GM10248 (cell line): ENCODE data around the gene GDPD3.

ENCODE experiments used
- CTCF ChIA-PET: fragments of 300-600 bp; sonication (Branson Sonifier 250); formaldehyde crosslinking; extraction: SDS; loops from one replicate; lab custom pipeline; 2021; ENCODE audit warnings: antibody characterized with exemption; lab: Yijun Ruan, JAX
- POLR2A ChIA-PET: fragments of 350-650 bp; sonication (Branson Sonifier 250); formaldehyde crosslinking; extraction: SDS; loops from one replicate; lab custom pipeline; 2020; ENCODE audit warnings: antibody characterized with exemption; lab: Yijun Ruan, JAX
- DNase-seq: peaks from one replicate; pipeline ENCODE4 v3.0.0; 2012; ENCODE audit errors: extremely low spot score
- TF ChIP-seq, protein P1 (sequence below): IDR thresholded peaks from 2 replicates; pipeline ENCODE4 v1.5.1; 2012; ENCODE audit warnings: mild to moderate bottlenecking, low read depth; ENCODE audit errors: extremely low read depth, missing control alignments, control extremely low read depth

The GDPD3 gene

DNA sequence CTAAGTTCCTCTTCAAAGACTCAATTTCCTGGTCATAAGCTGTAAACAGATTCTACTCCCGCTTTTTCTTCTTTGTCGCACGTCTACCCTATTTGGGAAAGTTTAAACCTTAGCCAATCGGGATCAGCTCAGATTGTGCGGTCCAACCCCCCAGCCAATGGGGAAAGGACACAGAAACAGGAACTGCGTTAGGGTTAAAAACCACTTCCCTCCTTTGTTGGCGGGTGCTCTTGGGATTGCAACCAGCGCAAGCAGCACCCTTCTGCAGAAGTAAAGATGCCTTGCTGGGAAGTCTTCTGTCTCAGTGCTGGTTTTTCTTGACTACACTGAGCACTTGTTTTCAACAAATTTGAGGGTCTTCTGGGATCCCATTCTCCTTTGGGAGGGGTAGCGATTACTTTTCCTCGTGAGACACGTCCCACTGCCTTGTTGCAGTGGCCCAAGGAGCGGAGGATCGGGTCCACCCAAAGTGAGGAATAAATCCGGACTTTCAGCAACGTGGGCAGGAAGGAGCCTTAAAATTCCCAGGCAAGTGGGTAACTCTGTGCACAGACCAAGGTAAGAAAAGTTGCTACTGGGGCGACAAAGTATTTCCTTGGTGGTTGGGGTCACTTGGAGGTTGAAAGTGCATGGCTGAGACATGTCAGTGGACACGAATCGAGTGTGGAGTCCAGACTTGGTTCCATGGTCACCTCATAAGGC, 16.3 kb downstream of the GDPD3 start:
- TF ChIP-seq, protein P1, sequence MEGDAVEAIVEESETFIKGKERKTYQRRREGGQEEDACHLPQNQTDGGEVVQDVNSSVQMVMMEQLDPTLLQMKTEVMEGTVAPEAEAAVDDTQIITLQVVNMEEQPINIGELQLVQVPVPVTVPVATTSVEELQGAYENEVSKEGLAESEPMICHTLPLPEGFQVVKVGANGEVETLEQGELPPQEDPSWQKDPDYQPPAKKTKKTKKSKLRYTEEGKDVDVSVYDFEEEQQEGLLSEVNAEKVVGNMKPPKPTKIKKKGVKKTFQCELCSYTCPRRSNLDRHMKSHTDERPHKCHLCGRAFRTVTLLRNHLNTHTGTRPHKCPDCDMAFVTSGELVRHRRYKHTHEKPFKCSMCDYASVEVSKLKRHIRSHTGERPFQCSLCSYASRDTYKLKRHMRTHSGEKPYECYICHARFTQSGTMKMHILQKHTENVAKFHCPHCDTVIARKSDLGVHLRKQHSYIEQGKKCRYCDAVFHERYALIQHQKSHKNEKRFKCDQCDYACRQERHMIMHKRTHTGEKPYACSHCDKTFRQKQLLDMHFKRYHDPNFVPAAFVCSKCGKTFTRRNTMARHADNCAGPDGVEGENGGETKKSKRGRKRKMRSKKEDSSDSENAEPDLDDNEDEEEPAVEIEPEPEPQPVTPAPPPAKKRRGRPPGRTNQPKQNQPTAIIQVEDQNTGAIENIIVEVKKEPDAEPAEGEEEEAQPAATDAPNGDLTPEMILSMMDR: no peak
- POLR2A ChIA-PET: no interaction called here
- DNase-seq: no peak
- CTCF ChIA-PET: interaction anchor here (0.9 kb wide), 1 partner anchor 15 kb away, joined by 3 read pairs; no protein-coding TSS in a partner anchor

DNA sequence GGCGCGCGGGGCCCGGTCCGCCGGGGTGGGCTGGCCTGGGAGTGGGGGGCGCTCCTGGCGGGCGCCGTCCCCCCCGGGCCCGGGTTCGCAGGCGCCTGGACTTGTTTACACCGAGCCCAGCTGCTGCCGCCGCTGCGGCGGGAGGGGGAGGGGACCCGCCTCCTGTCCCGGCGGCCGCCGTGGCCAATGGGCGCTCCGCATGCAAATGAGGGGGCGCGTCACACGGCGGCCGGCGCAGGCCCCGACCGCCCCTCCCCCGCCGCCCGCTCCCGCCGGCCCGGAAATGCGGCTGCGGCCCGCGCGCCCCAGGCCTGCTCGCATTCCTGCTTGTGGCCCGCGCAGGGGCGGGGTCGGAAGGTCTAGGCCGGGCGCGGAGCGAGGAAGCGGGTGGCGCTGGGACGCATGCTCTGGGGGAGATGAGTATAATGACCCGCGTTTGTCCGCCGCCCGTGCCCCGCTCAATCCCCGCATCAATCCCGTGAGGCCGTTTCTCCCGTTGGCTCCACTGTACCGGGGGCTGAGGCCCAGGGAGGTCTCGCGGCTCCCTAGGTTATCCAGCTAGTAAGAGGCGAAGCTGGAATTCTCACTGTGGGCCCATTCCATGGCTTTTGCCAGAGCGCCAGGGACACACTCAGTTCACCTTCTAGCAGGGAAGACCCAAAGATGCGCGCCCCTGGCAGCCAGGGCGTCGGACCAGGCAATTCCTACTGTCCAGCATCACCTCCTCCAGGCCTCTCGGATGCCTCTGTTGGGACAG, 17.1 kb downstream of the GDPD3 start, which contains the start of gene YPEL3:
Gene YPEL3 (minus strand): TSS at position 109 of the 757 bp plus-strand sequence. CDS start 731 bp downstream, outside the sequence.
- ChIA-PET CTCF (interaction anchor here (0.9 kb wide), 1 partner anchor 16 kb away, joined by 3 read pairs; no protein-coding TSS in a partner anchor), POLR2A (no interaction called here)
- peak; percentile 98 for DNase-seq
- TF ChIP-seq, protein P1: no peak

DNA sequence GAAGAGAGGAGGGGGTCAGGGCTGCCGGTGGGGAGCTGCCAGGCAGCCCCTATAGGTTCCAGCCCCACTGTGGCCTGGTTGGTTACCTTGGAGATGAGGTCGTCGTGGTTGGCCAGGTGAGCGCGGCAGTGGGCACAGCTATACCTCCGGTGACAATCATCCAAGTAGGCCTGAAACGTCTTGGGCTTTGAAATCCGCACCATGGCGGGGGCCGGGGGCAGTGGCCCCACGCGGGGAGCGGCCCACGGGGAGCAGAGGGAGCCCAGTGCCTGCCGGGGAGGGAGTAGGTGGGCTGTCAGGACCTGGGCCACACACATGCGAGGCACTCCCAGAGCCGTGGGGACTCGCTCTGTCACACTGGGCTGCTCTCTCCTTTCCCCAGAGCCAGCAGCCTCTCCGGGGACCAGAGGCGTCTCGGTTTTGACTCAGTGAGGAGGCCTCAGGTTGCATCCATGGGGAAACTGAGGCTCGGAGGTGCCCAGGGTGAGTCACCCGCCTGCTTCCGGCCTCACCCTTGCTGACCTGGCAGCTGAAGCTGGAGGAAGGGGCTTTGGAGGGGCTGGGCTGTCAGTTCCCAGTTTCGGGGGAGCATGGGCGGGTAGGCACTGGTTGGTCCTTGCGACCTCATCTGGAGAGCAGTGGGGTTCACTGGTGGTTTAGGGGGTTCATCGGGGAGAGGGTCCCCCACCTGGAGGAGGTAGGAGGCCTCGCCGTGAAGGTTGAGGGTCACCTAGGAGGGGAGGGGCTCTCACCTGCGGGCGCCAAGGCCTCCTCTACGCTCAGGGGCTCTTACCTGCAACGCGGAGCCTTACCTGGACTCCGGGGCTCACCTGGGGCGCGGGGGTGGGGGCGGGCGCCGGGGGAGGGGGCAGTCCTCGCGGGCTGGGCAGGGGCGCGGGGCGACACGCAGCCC, 17.9 kb downstream of the GDPD3 start:
- ChIA-PET POLR2A (no interaction called here), CTCF (interaction anchor here (3.4 kb wide), 1 partner anchor 17 kb away, joined by 29 read pairs; the partner anchor contains the start of gene GDPD3)
- DNase-seq: no peak
- TF ChIP-seq, protein P1: no peak

DNA sequence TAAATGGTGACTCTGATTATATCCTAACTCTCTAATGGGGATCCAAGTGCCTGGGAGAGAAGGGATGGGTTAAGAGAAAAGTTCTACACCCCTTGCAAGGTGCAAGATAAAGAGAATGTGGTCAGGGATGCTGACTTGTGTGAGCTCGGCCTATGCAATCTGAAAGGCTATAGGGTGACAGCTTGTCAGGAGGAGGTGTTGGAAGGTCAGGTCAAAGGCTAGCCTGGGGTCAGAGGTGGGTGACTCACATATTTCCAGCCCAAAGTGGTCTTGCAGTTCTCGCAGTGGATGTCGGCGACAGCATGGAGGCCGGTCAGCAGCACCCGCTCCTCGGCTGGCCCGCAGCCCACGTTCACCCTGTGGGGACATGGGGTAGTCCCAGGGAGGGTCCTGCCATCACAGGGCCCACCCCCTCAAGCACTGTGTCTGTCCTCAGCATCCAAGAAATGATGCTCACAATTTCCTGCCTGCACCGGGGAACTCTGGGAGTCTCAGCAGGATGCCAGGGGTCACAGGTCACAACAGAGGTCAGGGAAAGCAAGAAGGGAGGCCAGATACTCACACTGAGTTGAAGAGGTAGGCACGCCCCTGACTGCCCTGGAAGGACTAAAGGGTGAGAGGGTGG, 18.7 kb downstream of the GDPD3 start:
- CTCF ChIA-PET: interaction anchor here (1.6 to 3.4 kb wide), 2 partner anchors 18 to 24 kb away, joined by 3 to 29 read pairs; partner anchors contain the start of gene GDPD3
- POLR2A ChIA-PET: interaction anchor here (0.7 kb wide), 1 partner anchor 439 kb away, joined by 5 read pairs; no protein-coding TSS in a partner anchor
- TF ChIP-seq, protein P1: no peak
- DNase-seq: no peak

DNA sequence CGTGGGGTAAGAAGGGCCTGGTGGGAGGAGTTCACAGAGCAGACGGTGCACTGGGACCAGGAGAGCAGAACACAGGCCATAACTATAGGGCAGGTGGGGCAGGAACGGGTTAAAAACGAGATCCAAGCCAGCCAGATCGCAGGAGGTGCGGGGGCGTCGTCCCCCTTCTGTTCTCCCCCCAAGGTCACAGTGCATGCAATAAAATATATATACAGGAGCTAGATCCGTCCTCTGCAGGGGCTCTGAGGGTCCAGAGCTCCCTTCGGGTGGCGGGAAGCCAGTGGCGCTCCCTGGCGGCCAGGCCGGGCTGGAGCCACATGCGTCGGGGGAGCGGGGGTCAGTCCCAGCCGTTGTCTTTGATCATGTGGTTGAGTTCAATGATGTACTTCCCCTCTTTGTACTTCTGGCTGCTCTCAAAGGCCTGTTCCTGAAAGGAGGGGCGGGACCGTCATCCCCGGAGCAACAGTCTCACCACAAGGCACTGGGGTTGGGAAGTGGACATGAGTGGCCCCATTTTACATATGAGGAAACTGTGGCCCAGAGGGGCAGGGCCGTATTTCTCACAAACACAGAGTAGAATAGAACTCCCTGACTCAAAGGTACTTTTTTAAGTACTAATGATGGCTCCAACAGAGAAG, 20.8 kb downstream of the GDPD3 start:
- ChIA-PET CTCF (interaction anchor here (0.7 to 4.6 kb wide), 37 partner anchors 11 to 536 kb away, joined by 3 to 102 read pairs (median 5); partner anchors contain the start of genes ALDOA, C16orf92, CORO1A and DCTPP1), POLR2A (interaction anchor here (0.6 to 1.6 kb wide), 9 partner anchors 10 to 827 kb away, joined by 3 to 13 read pairs (median 5); partner anchors contain the start of gene ALDOA)
- TF ChIP-seq, protein P1: peak; percentile 95
- peak; percentile 93 for DNase-seq
